Activated T-cell treated with anti-CD3 and anti-CD28 coated beads for 24 hours (primary cell): Measurements from ENCODE around the gene CDKN1C.

Experiments used
- DNase-seq: peaks from one replicate; pipeline ENCODE4 v3.0.0-alpha.2; 2020; ENCODE audit warnings: low read depth

CDKN1C gene

DNA sequence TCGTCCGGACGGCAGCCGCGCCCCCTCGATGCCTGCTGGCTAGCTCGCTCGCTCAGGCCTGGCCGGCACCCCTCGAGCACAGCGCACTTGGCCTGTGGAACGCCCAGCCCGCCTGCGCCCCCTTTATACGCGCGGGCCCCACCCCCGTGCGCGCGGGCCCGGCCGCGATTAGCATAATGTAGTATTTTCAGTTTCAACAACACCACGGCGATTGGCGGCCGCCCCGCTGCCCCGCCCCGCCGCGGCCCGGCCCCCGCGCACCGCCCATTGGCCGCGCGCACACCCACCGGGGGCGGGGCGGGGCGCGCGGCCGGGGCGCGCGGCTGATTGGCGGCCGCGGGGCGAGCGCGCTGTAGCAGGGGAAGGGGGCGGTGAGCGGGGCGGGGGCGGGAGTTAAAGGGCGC lies at the start of gene CDKN1C:
Gene CDKN1C, minus strand, starts transcription at position 98 of the 404 bp plus-strand sequence. CDS start 319 bp downstream, outside the sequence.
- DNase-seq, result peak; percentile 66

DNA sequence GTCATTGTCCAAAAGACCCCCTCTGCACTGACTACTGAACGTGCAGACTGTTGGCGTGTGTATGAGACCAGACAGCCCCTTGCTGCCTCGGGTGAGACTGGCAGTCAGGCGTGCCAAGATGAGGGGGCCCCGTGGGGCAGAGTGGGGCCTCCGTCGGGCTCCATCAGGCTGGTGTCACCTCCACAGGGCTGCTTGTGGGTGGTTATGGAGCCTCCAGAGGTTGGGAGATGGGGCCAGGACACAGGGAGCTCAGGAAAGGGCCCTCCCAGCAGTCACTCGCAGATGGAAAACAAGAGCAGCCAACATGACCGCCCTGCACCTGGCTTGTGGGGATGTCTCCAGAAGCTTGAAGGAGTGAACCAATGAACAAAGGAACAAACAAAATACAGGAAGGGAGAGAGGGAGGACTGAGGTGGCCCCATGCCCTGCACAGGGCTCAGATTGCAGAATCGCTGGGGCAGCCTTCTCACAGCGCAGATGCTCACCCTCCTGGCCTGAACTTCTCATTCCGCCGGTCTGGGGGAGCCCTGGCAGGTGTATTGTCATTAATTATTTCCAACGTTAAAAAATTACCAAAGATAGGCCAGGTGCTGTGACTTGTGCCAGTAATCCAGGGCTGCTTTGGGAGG lies 49.1 kb upstream of the CDKN1C start:
- DNase-seq, result no peak

DNA sequence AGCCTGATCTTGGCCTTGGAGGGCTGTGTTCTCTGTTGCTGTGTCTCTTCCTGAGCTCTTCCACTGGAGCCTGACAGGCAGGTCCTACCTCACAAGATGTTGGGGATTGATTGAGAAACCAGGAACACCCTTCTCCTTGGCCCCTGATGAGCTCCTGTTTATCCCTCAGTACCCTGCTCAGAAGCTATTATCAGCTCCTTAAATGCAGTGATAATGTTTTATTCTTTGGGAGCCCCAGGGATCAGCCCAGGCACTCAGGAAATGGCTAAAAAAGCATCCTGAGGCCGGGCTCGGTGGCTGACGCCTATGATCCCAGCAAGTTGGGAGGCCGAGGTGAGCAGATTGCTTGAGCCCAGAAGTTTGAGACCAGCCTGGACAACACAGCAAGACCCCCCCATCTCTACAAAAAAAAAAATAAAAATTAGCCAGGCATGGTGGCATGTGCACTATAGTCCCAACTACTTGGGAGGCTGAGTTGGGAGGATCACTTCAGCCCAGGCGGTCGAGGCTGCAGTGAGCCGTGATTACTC lies 48.5 kb upstream of the CDKN1C start:
- no peak for DNase-seq

DNA sequence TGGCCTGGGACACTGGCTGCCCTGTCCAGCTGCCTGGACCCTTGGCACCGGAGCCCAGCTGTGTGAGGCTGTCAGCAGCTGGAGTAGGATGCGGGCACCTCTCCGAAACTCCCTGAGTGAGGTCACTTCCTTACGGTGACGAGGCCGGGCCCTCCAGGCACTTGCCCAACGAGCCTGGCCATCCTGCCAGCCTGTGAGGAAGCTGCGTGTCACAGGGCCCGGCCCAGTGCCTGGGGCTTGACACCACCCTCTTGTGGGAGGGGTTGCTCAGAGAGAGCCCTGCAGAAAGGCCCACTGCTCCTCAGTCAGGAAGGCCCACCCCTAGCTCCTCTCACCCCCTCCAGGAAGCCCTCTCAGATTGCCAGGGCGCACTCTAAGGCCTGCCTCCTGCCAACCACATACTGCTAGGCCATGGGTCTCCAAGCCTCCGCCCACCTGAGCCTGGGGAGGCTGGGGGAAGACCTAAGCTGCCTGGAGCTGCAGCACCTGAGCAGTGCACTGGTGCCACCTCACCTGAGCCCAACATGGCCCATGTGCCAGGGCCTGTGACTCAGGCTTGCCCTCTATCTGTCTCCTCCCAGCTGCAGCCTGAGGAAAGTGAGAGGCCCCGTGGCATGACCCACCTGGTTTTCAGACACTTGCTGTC lies 47.9 kb upstream of the CDKN1C start:
- no peak for DNase-seq

DNA sequence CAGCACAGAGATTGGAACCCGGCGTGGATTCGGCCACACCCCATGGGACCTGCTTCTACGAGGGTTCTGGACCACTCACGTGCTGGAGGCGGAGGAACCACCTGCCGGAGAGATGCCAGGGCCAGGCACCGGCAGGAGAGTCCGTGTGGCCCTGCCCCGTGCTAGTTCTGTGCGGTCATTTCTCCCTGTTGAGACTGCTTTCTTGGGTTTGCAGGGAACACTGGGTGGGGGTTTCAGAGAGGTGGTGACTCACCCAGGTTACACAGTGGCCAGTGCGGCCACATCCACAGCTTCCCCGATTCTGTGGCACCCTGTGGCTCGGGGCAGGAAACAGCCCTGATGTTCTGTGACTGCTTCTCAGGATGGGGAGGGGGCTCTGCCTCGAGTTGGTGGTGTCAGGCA lies 47.3 kb upstream of the CDKN1C start:
- DNase-seq, result no peak

DNA sequence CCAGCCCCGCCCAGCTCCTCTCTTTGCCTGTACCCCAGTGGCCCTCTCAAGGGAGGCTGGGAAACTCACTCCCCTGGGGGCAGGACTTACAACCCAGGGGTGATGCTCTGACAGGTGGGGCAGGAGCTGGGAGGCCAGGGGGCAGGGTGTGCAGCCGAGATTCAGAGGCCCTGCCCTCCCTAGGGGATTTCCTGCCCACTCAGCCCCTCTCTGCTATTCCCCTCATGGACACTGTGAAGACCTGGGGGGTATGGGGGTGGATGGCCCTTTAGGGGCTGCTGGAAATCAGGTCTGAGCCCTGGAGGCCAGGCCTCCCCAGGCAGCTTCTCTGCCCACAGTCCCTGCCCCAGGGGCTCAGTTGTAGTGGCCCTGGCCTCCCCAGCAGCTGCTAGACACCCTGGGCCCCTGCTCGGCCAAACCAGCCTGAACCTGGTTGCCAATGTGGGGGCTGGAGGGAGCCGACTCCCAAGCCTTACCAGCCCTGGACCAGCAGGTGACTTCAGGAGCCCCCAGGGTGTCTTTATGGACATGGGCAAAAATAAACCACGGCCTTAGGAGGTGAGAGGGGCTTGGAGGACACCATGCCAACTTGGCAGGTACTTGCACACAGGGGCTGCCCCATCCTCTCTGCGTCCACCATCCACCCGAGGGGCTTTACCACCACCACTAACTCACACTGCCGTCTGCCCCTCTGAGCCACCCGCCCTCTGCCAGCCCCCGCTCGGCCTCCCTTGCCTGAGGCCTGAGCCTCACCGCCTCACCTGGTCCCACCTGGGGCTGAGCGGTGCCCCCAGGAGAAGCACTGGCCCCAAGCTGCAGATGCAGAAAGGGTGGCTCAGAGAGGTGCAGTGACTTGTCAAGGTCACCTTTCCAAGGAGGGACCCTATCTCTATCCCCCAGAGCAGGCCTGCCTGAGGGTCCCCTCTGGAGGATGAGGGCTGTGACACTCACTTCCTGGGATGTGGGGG lies 46.5 kb upstream of the CDKN1C start:
- no peak for DNase-seq

DNA sequence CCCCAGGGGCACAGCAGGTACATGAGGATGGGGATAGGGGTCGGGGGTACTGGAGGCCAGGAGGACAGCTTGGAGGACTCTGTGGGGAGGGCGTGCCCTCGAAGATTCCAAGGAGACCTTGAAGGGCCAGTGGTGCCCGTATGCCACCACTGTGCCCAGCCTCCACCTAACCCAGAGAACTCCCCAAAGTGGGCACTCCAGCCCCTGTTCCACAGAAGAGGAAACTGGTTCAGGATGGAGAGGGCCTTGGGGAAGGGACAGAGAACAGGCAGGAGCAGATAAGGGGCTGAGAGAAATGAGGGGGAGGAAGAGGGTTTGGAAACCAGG lies 45.8 kb upstream of the CDKN1C start:
- no peak for DNase-seq

DNA sequence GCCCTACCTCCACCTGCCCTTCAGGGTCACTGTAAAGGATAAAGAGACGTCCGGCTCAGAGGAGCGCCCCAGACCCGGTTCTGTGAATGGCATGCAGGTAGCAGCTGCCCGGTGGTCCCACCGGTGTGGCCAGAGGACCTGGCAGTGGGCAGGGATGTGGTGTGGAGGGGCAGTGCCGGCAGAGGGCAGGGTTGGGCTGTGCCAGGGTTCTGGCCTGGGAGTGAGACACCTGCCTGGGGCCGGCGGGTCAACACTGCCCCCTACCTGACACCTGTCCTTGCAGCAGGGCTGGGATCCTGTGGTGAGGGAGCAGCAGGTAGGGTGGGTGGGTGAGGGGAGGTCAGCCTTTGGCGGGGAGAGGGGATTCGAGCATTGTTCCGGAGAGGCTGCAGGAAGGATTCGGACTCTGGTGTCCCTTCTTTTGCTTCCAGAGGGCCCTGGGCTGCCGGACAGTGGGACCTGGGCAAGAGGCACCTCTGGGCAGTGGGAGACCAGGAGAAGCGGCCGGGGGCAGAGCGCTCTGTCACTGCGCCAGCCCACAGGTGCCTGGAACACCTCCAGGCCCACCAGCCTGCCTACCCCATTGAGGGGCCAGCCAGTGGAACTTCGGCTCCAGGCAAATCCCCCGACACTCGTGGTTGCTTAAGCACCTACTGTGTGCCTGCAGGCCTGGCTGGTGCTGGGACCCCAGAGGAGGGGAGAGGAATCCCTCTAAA lies 45.3 kb upstream of the CDKN1C start:
- DNase-seq, result no peak

DNA sequence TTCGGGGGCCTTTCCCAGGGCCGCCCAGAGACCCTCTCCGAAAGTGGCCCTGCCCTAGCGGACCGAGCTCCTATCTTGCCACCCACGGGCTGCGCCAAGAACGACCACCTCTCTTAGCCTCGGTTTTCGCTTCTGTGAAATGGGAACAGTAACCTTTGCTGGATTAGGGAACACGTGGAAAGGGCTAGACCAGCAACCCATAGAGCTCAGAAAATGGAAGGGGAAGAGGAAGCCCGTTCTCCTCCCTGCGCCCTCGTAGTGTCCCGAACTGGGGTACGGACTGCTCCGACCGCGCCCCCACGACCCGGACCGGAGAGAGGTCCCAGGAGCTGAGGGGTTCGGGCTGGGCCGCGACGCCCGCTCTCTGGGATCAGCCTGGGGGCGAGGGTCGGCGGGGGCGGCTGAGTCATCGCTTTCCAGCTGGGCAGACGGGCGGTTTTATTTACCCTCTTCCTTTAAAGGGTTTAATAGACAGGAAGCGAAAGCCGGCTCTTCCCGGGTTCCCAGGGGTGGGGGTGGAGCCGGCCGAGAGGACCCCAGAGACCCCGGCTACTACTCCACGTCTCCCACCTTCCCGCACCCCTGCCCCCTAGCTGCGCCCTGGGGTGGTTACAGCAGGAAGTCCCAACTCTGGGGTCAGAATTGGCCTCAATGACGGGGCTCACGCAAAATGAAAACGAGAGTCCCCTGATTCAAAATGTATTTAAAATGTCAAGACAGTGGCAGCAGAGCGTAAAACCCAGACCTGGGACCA lies 44.6 kb upstream of the CDKN1C start:
- no peak for DNase-seq

DNA sequence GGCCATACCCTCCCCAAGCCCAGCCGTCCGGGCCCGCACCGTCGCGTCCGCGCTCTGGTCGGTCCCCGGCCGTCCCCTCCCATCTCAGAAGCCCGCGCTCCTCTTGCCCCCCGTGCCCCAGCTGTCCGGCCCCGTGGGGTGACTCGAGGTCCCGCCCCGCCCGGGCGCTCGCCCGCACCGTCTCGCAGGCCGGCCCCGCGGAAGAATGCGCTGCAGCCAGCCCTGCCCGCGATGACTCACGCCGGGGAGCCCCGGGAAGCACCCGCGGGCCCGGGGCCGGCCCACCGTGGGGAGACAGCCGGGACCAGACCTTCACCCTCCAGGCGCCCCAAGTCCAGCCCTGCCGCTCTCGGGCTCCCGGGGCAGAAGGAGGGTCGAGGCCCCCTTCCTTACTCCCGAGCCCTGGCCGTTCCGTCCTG lies 44.0 kb upstream of the CDKN1C start:
- no peak for DNase-seq

DNA sequence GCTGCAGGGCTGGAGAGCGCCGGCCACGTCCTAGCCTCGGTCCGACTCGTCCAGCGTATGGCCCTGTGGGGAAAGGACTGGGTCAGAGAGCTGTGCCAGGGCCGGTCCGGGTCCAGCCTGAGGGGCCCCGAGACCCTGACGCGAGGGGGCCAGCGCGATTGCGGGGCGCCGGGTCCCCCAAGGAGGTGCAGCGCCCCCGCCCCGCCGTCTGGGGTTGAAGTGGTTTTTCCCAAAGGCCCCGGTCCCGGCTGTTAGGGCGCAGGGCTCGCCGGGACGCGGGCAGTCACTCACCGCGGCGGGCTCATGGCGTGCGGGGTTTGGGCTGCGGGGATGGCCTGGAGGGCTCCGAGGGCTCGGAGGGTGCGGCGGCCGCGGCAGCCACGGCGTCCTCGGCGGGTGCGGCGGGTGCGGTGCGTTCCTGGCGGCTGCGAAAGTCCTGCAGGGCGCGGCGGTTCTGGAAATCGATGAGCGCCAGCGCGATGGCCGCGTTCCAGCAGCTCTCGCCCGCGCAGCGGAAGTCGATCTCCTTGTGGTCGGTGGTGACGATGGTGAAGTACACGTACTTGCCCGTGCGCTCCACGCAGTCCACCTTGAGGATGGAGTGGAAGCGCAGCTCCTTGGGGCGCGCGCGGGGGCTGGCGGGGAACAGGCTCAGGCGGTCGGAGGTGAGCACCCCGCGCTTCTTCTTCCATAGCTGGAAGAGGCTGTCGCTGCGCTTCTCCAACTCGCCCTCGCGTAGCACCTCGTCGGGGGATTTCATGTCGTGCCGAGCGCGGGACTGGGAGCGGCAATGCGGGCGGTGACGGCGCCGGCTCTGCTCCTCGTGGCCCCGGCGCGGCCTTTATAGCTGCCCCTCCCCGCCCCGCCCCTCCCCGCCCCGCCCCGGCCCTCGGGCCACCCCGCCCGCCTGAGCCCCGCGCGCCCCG lies 43.3 kb upstream of the CDKN1C start, which contains the start of gene PHLDA2:
Gene PHLDA2, minus strand, starts transcription at position 816 of the 926 bp plus-strand sequence. Its CDS starts 56 bp downstream, at position 760.
- DNase-seq, result peak; percentile 38

DNA sequence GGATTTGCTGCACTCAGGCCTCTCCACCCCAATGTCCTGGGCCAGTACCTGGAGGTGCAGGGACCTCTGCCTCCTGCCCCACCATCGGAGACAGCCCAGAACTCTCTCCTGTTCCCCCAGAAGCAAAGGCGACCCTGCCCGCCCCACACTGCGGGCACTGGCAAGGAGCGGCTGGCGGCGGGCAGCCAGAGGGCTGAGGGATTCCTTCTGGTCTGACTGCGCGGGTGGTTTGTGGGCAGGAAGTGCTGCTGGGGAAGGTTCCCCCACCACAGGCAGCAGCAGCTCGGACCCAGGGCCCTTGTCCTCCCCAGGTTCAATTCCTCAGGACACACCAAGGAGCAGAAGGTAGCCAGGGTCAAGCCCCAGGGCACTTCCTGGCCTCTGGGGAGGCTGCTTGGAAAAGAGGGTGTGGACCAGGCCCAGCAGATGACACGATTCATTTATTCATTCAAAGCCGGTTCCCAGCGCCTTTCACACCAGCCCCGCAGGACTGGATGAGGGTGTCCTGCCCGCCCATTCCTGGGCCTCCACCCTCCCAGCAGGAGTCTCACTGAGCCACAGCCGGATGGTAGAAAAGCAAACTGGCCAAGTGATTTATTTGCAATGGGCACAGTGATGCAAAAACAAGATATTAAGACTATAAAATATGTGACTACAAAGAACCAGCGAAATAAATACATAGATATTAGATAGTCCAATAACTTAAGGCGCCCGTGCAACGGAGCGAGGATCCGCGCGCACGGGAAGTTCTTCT lies 42.5 kb upstream of the CDKN1C start:
- no peak for DNase-seq

DNA sequence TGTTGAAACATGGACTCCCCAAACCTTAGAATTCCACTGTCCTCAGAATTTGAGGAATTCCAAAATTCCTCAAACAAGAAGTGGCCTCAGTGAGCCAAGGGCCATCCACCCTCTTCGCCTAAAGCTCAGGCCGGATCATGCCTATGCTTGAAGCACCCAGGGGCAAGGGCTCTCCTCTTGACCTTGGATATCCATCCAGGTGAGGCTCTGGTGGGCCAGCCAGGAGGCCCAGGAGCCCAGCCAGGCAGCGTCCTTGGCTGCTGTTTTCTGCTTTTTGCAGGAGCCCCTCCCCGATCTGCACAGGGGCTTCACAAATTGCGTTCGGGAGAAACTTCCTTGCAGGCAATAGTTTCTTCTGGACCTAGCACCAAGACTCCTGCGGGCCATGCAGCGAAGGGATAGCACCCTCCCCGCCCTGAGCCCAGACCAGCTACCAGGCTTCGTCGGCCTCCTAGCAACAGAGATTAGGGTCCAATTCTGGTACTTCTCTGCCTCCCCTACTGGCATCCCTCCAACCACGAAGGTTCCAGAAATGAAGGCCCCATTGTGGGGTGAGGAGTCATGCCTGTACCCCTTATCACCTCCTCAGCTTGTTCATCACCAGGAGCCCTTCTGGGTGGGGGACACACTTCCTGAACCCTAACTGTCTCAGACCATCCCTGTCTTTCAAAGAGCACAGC lies 41.7 kb upstream of the CDKN1C start:
- no peak for DNase-seq

DNA sequence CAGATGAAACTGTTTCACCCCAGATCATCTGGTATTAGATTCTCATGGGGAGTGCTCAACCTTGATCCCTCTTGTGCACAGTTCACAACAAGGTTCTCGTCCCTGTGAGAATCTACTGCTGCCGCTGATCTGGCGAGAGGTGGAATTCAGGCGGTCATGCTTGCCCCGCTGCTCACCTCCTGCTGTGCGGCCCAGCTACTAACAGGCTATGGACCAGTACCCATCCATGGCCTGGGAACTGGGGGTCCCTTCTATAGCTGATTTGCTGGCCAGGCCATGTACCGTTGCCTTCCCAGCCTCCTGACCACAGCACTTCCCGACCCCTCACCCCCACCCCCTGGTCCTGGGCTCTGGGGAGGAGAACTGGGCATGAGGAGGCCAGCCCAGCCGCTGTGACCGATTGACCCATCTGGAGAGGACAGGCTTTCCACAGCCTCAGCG lies 41.1 kb upstream of the CDKN1C start:
- no peak for DNase-seq

DNA sequence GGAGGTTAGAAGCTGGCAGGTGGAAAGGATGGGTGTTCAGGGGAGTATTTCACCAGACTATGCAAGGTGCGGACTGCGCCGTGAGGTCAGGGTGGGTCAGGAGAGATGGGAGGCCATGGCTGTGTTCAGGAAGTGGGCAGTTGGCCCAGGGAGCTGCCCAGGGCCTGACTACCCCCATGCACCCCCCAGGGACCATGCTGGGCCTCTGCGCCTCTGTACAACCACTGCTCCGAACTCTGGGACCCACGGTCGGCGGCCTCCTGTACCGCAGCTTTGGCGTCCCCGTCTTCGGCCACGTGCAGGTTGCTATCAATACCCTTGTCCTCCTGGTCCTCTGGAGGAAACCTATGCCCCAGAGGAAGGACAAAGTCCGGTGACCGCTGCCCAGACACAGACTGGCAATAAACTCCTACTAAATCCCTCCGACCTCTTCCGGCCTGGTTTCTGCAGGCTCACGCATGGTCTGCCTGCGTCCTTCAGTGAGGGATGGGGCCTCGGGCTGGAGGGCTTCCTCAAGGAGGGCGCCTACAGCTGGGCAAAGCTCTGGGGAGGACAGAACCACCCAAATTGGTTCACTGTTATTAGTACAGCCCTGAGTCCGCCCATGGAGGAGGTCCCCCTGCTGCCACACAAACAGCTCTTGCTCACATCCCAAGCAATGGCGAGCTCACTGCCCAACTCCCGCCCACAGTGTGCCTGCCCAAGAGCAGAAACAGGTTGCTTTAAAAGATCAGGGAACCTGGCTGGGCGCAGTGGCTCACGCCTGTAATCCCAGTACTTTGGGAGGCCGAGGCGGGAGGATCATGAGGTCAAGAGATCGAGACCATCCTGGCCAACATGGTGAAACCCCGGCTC lies 39.5 kb upstream of the CDKN1C start:
- DNase-seq, result no peak

DNA sequence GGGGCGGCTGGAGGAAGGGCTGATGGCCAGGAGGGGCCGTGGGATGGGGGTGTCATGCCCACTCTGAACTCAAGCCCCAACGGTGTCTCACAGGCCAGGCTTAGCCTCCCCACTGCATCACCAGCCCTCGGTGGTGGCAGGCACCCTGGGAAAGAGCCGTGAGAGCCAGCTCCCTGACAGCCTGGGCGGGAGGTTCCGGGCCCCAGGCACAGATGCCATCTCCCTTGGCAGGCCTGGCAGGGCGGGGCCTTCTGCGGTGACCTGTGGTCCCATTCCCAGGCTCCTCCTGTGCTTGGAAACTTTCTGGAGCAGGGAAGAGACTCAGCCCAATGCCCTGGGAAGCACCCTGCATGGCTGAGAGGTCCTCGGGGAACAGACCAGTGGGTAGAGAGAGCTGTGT lies 38.8 kb upstream of the CDKN1C start:
- no peak for DNase-seq
